ENCODE results near the gene SUMO3. TPM values are rescaled to one million over a fixed set of nuclear protein-coding genes. Genes with fewer than 3 reads are reported as not detected.

The SUMO3 gene
- total RNA-seq, 1 donor from 2014 or later, result 73.9 TPM

DNA sequence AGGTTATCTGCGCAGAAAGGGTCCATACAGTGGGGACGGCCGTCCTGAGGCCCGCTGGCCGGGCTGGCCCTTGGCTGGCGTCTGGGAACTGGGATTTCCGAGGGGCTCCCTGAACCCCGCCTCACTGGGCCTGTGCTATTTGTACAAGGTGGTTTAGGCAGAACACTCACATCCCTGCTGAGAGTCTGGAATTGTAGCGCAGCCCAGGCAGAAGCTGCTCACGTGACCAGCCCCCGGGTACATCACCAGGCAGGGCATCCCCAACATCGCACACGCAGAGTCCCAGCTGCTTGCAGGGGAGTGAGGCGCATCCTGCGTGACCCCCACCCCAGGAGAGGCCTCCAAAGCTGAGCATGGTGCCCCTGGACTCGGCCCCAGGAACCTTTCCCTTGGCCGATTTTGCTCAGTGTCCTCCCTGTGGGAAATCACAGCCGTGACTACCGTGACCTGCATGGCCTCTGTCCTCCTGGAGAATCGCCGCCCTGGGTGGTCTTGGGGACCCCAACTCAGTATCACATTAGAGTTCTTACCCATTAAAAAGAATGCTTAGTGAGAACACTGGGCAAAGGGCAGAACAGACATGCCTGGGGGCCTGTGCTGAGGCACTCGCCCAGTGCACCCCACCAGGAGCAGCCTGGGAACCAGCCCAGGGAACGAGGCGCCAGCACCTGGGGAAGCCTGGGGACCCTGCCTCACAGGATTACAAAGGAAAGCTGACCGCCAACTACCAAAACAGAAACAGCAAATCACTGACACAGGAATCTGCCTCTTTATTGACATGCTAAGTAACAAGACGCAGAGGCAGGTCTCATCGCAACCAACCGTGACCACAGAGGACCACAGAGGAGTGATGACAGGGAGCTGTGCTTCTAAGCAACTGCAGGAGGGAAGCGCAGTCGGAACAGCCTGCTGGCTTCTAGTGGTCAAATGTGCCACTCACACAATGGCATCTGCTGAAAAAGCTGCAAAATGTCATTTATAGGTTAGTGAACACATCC, 49.7 kb downstream of the SUMO3 start:
- no peak for ATAC-seq
- intact Hi-C loops (cut with DNase I), result no loop called here
- DNase-seq (ENCODE audit: missing footprints), result no peak

DNA sequence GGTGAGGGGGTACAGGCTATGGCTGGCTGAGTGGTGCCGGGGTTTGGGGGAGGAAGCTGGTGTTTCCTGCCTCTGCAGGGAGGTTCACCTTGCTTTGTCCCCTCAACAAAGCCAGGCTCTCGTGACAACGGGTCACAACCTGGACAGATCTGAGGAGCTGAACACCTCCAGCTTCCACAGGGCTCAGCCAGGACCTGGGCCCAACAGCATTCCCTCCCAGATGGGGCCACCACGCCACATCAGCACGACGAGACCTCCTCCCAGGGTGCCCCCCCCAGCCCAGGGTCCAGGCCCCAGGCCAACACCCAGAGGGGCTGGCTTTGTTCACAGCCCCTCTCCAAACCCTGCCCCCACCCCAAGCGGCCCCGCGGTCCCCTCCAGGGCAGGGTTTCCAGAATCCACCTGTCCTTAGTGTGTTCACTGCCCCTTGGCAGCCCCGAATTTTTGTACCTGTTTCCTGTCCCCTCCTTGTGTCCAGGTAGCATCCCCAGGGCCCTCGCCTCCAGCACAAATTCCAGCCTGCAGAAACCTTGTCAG, 51.0 kb downstream of the SUMO3 start:
- no peak for DNase-seq (ENCODE audit: missing footprints)
- intact Hi-C loops (cut with DNase I), result no loop called here
- ATAC-seq, result no peak

DNA sequence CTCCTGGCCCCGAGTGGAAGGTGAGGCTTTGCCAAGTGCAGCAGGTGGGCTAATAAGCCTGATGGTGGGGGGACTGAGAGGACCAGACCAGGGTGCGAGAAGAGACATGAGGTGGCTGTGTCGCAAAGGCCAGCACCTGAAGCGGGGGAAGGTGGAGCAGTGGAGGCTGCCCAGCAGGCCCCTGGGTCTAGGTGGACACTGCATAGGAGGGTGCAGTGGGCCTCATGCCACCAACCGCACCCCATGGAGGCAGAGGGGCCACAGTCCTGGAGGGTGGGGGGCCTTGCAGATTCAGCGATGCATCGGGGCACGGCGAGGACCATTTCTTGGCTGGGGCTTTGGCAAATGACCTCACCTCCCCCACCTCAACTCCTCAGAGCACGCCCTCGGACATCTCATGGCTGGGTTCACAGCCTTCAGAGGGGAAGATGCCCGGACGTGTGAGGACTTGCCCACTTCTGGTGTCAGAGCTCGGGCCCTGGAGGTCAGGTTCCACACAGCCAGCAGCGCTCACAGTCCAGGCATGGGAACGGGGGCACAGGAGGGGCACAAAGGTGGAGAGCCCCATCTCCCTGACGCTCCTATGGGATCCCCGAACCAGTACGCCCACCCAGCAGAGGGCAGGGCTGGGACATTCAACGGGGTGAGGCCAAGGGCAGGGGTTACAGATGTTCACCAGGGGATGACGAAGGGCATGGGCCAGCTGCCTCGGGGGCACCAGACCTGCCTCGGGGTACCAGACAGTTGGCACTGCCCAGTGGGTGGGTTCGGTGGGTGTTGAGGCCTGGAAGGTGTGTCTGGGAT, 51.6 kb downstream of the SUMO3 start:
- intact Hi-C loops (cut with DNase I), result no loop called here
- ATAC-seq (no peak), DNase-seq (ENCODE audit: missing footprints) (no peak)

DNA sequence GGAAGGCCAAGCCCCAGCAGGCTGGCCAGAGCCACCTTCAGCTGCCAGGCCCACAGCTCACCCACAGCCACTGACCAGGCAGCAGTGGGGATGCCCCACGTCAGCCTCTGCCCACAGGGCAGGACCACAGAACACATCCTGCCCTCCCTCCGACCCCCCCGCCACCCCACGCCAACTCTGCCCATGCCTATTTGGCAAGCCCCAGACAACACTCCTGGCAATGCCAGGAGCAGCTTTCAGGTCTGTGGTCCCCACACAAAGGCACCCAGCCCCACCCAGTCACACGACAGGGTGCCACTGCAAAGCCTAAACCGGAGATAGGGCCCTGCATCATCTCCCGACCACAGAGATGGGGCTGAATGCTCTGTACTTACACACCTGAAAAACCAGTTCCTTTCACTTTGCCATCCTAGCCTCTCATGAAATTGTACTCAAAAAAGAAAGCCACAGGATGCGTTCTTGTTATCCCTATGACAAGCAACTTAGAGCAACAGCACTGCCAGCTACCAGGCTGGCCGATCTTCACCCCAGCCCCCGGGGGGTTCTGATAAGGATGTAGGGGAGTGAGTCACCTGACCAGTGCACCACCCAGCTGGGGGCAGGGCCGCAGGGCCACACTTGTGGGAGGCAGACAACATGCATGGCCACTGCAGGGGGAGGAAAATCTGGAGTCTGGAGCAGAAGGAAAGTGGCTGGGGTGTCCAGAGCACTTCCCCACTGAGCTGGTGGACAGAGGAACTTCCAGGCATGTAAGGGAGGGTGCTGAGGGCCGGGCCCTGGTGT, 52.4 kb downstream of the SUMO3 start:
- DNase-seq (ENCODE audit: missing footprints) (no peak), ATAC-seq (no peak)
- intact Hi-C loops (cut with DNase I), result no loop called here

DNA sequence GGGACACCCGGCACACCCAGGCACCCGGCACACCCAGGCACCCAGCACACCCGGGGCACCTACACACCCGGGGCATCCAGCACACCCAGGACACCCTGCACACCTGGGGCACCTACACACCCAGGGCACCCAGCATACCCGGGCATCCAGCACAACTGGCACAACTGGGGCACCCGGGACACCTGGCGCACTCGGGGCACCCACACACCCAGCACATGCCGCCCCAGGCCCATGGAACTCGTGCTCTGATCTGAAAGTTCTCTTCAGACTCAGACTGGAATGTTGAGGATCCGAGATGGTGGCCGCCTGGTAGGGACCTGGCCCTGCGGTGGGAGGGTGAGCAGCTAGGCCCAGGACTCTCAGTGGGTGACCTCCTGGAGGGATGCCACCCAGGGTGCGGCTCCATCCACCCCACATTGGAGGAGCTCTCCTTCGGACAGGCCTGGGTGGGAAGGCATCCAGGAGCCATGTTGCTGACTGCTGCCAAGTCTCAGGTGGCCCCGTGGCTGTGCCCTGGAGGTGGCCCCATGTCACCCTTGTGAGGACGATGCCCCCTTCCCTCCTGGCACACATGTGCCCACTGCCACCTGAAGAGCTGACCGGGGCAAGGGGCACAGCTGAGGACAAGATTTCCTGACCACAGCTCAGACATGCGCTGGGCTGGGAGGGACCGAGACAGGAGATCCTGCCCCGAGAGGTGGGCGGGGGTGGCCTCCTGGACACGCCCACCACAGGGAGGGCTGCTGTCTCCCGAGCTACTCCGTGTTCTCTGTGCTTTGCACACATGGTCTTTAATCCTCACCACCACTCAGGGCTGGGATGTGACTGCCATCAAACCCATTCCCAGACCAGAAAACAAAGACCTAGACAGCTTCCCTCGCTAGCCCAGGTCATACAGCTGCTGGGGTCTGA, 53.3 kb downstream of the SUMO3 start:
- DNase-seq (ENCODE audit: missing footprints) (no peak), ATAC-seq (no peak)
- intact Hi-C loops (cut with DNase I), result no loop called here

DNA sequence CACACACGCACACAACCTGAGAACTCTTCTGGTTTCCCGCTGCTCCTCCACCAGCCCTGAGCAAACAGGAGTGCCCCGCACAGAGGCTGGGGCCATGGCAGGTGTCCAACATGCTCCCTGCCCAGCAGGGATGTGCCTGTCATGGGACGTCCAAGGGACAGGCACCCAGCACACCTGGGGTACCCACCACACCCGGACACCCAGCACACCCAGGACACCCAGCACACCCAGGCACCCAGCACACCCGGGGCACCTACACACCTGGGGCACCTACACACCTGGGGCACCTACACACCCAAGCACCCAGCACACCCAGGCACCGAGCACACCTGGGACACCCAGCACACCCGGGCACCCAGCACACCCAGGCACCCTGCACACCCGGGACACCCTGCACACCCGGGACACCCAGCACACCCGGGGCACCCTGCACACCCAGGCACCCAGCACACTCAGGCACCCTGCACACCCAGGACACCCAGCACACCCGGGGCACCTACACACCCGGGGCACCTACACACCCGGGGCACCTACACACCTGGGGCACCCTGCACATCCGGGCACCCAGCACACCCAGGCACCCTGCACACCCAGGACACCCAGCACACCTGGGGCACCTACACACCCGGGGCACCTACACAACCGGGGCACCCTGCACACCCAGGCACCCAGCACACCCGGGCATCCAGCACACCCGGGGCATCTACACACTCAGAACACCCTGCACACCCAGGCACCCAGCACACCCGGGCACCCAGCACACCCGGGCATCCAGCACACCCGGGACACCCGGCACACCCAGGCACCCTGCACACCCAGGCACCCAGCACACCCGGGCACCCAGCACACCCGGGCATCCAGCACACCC, 54.2 kb downstream of the SUMO3 start:
- intact Hi-C loops (cut with DNase I), result no loop called here
- ATAC-seq, result no peak
- DNase-seq (ENCODE audit: missing footprints), result no peak

DNA sequence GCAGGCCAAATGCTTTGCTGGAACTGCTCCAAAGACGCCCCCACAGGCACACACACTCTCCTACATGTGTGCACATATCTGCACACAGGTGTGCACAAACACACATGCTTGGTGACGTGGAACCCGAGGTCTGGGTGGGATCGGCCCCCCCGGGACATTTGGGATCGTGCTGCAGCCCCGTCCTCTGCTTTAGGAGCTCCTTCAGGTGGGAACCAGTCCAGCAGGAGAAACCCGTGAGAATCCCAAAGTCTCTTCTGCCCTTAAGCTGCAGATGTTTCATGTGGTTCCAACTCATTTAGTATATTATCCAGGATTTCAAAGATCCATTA, 54.8 kb downstream of the SUMO3 start:
- intact Hi-C loops (cut with DNase I), result no loop called here

DNA sequence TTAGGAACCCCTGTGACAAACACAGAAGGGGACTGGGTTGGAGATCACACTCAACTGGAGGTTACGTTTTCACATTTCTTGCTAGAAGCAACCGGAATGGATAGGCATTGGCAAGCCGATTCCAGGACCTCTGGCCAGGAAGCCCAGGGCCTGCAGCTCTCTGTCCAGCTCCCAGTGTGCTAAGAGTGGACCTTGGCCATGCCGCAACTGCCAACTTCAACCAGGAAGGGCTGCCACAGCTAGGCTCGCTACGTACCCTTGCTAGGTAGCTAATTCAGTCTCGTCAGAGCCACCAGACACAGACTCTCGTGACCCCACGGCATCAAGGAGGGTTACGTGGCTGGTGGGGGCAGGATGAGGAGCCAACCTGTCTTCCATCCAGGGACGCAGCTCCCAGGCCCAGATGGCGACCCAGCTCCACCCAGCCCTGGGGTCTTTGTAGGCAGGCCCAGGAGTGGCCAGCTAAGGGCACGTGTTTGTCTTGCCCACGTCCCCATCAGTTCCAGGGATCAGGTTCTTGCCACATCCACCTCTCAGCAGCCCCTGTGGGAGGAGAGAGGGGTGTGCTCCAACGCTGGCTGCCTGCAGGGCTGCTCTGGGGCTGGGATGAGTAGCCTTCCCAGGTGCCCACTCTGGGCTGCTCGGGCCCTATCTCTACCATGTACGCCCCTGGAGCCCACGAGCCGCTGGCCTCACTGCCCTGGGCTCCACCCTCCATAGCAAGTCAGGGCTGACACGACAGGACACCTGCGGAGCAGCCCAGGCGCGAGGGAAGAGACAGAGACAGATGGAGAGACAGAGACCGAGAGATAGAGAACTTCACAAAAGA, 55.4 kb downstream of the SUMO3 start:
- no peak for ATAC-seq
- intact Hi-C loops (cut with DNase I), result no loop called here
- no peak for DNase-seq (ENCODE audit: missing footprints)

More for the DNA sequence above, 54.8 kb downstream of the SUMO3 start:
- no peak for ATAC-seq
- DNase-seq (ENCODE audit: missing footprints), result no peak

DNA sequence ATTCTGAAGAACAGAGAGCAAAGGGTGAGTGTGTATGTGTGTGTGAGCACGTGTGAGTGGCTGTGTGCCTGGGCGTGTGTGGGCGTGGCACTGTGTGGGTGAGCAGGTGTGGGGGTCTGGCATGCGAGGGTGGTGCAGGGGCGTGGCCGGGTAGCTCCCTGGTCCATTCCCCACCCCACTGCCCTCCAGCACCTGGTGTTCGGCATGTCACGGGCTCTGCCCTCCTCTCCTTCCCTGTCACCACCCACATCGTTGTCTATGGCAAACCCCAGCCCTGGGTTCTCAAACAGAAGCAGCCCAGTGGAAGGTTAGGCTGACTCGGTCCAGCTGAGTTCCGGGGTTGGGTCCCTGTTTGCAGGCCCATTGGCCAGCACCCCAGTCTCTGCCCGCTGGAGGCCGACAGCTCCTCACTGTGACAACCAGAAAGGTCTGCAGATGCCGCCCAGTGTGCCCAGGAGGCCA, 56.1 kb downstream of the SUMO3 start:
- intact Hi-C loops (cut with DNase I), result no loop called here
- DNase-seq (ENCODE audit: missing footprints) (no peak), ATAC-seq (no peak)

DNA sequence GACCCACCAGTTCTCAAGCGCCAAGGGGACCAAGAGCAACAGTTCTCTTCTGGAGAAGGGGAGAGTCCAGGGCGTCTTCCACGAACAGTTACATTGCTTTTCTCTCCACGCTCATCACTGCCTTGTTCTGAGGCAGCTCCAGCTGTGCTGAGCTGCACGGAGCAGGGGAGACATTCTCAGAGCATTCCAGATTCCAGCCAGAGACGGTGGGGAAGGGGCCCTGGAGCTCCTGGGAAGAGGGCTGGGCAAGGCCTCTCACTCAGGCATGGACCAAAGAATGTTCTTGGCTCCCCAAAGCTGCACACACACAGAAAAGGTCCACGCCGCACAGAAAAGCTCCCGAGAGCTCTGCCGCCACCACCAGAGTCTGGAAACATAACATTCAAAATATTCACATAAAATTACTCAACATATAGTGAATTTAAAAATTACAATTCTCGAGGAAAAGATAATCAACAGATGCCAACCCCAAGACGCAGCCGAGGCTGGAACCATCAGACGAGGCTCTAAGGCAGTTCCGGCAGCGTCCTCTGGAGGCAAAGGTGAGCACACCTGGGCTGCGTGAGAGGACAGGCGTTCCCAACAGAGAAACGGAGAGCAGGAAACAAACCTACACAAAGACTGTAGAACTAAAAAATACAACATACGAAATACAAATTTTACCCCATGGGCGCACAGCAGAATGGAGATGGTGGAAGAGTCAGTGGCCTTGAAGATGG, 56.7 kb downstream of the SUMO3 start:
- intact Hi-C loops (cut with DNase I), result no loop called here
- DNase-seq (ENCODE audit: missing footprints), result no peak
- ATAC-seq, result no peak

DNA sequence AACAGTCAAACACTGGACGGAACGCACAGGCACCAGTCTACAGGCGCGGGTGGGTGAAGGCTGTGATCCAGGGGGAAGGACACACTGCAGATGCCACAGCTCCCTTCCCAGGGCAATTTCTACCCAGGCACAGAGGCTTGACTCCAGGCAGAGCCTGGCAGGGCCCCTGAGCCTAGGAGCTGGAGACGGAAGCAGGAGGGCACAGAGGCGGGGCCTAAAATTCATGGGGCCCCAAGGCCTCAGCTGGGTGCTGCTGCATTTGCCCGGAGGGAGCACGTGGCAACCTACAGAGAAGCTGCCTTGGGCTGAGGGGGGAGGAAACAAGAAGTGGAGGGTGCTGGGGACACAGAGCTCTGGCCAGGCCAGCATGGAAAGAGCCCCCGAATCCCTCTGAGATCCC, 57.5 kb downstream of the SUMO3 start:
- intact Hi-C loops (cut with DNase I), result no loop called here
- ATAC-seq, result no peak
- DNase-seq (ENCODE audit: missing footprints), result no peak

DNA sequence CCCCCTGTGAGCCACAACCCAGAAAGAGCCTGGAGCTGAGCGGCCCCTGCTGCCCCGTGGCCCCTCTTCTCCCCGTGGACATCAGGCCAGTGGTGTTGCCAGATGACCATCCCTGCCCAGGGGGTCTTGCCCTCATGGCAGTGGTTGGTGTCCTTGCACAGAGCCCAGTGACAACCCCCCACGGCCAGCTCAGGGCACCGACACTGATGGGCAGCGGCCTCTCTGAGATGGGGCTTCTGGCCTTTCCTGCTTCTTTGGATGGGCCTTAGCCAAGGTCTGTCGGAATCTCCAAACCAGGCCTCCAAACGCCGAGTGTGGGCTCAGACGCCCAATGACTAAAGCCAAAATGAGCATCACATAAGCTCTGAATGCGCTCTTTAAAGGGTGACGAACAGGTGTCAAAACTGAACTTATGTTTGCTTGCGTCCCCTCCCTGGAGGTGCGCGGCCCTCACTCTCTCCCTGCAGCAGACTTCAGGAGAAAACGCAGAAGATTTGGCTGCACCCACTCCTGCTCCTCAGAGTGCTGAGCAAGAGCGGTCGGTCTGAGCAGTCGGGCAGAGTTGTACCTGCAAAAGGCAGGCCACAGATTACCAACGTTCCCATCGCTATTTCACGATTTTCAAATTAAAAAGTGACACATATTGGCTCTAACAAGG, 58.1 kb downstream of the SUMO3 start:
- ATAC-seq (no peak), DNase-seq (ENCODE audit: missing footprints) (no peak)
- intact Hi-C loops (cut with DNase I), result no loop called here

DNA sequence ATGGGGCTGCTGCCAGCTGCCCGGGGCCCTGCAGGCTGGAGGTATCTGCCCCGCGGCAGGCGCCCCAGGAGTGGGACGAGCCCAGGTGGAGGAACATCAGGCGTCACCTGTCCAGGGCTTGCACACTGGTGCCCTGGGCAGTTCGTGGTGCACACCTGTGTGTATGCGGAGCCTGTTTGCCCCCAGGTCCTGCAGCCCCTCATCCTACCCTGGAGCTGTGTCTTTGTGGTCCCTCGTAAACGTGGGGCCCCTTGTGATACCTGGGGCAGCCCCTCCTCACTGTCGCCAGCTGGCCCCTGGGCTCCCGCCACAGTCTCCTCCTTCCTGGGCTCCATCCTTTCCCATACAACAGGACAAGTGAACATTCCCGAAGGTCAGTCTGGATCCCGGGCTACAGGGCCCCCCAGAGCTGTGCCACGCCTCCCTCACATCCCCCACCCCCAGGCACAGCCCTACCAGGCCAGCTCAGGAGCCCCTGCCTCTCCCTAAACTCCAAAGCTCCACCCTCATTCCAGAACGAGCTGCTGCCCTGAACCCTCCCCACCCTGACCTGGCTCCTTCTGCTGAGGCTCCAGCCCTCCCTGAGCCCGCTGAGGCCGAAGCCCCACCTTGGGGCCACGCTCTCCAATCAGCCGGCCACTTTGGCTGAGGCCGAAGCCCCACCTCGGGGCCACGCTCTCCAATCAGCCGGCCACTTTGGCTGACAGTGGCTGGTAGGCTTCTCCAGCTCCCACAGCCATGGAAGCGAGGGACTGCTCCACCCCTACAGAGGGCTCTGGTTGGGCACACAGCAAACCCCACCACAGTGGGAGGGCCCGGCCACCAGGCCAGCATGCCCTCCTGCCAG, 58.9 kb downstream of the SUMO3 start:
- ATAC-seq, result no peak

DNA sequence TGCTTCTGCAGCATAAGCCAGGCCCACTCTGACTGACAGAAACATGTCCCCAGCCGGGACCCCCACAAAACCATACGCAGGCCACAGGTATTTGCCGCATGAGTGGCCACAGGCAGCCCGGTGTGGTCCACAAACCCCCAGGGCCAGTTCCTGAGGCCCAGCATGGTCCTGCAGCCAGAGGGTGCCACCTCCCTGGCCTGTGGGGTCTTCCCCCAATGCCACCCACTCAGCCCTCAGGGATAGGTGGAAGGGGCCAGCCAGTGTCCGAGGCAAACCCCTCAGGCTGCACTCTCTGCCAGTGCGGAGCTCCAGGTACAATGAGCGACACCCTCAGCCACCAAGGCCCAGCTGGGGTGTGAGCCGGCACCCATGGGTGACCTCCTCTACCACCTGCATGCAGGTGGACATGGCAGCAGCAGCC, 59.7 kb downstream of the SUMO3 start:
- intact Hi-C loops (cut with DNase I), result no loop called here

More for the DNA sequence above, 58.9 kb downstream of the SUMO3 start:
- intact Hi-C loops (cut with DNase I), result no loop called here
- DNase-seq (ENCODE audit: missing footprints), result no peak

More for the DNA sequence above, 59.7 kb downstream of the SUMO3 start:
- no peak for ATAC-seq
- no peak for DNase-seq (ENCODE audit: missing footprints)
